HFFc6 (cell line): ENCODE measurements around the gene PLCB3. TPM values are rescaled to one million over a fixed set of nuclear protein-coding genes. Genes with fewer than 3 reads are reported as not detected.

Experiments
- DNase-seq: peaks from one replicate; pipeline ENCODE4 v3.0.0-alpha.2; 2018
- H3K27ac Mint-ChIP-seq: 2 replicates; pipeline ENCODE4 v1.8.0; 2020; ENCODE audit warnings: mild to moderate bottlenecking, mixed read lengths
- H3K27me3 Mint-ChIP-seq: 2 replicates; pipeline ENCODE4 v1.8.0; 2021; ENCODE audit warnings: mild to moderate bottlenecking, moderate library complexity, mixed read lengths; ENCODE audit not compliant: insufficient read depth
- H3K36me3 Mint-ChIP-seq: 2 replicates; pipeline ENCODE4 v1.8.0; 2021; ENCODE audit warnings: low read depth, mixed read lengths
- H3K4me1 Mint-ChIP-seq: 2 replicates; pipeline ENCODE4 v1.8.0; 2020; ENCODE audit warnings: low read depth, mixed read lengths
- H3K4me3 Mint-ChIP-seq: 2 replicates; pipeline ENCODE4 v1.8.0; 2020; ENCODE audit warnings: mild to moderate bottlenecking, moderate library complexity, mixed read lengths
- H3K9me3 Mint-ChIP-seq: 2 replicates; pipeline ENCODE4 v1.8.0; 2020; ENCODE audit warnings: mild to moderate bottlenecking, mixed read lengths
- total RNA-seq, 6 experiments: library from RNA; stranded (reverse); fragmentation: NEBNext Ultra II Directional; extraction: Animal tissue kit (Norgen Biotek cat#: 25700); gene quantifications; 2 replicates in 1 of 6; 3 replicates in 5 of 6; pipeline ENCODE4 v1.2.3, GENCODE V29; 2021
- TF ChIP-seq, protein P1 (sequence below): fragments of 200-600 bp; sonication (generic); IDR thresholded peaks from 2 replicates; pipeline ENCODE4 v1.5.0; 2021; ENCODE audit warnings: antibody characterized with exemption, mild to moderate bottlenecking

The PLCB3 gene
- total RNA-seq, 6 experiments from 2014 or later: 48.1 to 58.0 (median 51.8) TPM

DNA sequence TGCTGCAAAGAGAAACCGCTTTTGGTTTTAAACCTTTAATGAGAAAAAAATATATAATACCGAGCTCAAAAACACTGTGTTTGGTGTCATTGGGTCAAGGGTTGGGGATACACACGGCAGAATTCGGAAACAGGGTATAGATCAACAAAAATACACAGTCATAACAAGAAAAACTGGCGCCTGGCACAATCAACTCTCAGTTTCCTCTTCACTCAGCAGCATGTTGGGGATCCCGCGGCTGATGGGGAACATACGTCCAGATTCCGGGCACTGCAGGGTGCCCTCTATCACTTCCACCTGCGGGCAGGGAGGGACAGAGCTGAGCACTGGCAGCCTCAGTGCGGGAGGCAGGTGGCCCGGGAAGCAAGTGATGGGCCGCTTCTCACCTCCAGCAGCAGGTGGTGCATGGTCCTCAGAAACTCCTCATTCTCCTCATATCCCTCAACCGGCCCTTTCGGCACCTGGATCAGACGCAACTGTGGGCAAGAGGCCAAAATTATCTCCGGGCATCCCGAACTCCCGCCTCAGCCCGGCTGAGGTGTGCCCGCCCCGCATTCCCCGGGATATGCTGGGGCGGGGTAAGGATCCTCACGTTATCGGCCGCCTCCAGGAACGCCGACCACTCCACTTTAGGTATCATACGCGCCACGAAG lies 65.5 kb downstream of the PLCB3 start:
- peaks cover 3% of the 10 kb centered on the region for H3K27me3 Mint-ChIP-seq
- no peaks in the 10 kb centered on the region for H3K9me3 Mint-ChIP-seq
- TF ChIP-seq, protein P1, sequence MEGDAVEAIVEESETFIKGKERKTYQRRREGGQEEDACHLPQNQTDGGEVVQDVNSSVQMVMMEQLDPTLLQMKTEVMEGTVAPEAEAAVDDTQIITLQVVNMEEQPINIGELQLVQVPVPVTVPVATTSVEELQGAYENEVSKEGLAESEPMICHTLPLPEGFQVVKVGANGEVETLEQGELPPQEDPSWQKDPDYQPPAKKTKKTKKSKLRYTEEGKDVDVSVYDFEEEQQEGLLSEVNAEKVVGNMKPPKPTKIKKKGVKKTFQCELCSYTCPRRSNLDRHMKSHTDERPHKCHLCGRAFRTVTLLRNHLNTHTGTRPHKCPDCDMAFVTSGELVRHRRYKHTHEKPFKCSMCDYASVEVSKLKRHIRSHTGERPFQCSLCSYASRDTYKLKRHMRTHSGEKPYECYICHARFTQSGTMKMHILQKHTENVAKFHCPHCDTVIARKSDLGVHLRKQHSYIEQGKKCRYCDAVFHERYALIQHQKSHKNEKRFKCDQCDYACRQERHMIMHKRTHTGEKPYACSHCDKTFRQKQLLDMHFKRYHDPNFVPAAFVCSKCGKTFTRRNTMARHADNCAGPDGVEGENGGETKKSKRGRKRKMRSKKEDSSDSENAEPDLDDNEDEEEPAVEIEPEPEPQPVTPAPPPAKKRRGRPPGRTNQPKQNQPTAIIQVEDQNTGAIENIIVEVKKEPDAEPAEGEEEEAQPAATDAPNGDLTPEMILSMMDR: peak; percentile 17; the same call in 1 of the 2 replicates
- peak overlapping the region; percentile 96 for H3K4me3 Mint-ChIP-seq
- H3K36me3 Mint-ChIP-seq: peaks cover 22% of the 10 kb centered on the region
- DNase-seq: no peak
- H3K4me1 Mint-ChIP-seq: peaks cover 24% of the 10 kb centered on the region
- peak overlapping the region; percentile 99 for H3K27ac Mint-ChIP-seq

DNA sequence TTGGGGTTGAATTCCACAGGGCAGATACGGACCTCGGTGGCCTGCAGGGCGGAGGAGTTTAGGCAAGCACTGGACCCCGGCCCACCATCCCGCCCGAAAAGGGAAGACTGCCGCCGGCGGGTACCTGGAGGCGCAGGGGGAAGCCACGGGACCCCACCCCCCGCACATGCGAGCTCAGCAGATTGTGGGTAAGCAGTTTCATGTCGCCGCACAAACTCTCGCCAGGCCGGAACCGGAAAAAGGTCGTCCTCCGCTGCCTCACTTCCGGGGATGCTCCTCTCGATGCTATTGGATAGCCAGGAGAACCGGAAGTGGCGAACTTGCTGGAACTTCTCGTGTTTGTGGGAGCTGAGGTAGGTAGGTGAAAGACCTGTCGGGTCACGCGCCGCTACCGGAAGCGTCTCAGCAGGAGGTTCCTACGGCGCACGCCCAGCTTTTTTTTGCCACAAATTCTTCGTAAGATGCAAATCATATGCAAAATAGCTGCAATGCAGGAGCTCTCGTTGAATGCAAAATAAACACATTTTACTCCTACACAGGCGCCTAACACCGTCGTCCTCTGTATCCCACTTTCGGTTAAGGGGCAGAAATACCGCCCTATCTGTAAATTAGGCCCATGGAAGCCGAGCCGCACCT lies 66.1 kb downstream of the PLCB3 start, which contains the start of gene TRMT112:
TRMT112 (minus strand) TSS at position 235 of the 636 bp plus-strand sequence; CDS start at position 202, 33 bp downstream.
- Mint-ChIP-seq H3K9me3 (no peaks in the 10 kb centered on the region), H3K4me3 (peak within 1 kb of the TSS; percentile 96), H3K27ac (peak within 1 kb of the TSS; percentile 99), H3K36me3 (peaks cover 25% of the 10 kb centered on the region), H3K27me3 (peaks cover 3% of the 10 kb centered on the region), H3K4me1 (peaks cover 24% of the 10 kb centered on the region)
- peak; percentile 98 for DNase-seq
- TF ChIP-seq, protein P1: no peak

DNA sequence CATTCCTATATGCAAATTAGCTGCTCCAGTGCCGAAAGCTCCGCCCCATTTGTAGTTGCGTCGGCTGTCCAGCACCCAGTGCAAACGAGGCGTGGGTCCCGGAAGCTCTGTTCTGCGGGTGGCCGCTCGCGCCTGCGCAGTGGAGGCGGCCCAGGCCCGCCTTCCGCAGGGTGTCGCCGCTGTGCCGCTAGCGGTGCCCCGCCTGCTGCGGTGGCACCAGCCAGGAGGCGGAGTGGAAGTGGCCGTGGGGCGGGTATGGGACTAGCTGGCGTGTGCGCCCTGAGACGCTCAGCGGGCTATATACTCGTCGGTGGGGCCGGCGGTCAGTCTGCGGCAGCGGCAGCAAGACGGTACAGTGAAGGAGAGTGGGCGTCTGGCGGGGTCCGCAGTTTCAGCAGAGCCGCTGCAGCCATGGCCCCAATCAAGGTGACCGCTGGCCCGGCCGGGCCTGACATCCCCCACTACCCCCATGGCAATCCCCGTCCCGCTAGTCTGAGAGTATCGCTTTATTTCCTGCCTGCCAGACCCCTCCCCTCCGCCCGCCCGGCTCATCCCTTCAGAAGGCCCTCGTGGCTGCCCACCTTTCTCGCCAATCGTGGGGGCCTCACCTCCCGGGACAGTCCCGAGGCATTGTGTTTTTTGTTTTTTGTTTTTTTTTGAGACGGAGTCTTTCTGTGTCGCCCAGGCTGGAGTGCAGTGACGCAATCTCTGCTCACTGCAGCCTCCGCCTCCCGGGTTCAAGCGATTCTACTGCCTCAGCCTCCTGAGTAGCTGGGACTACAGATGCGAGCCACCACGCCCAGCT lies 66.8 kb downstream of the PLCB3 start, which contains the start of gene PRDX5:
PRDX5 (plus strand) TSS at position 161 of the 805 bp plus-strand sequence; CDS start at position 256, 95 bp downstream.
- TF ChIP-seq, protein P1: peak; percentile 57
- Mint-ChIP-seq H3K4me3 (peak within 1 kb of the TSS; percentile 96), H3K36me3 (peaks cover 25% of the 10 kb centered on the region), H3K4me1 (peaks cover 24% of the 10 kb centered on the region), H3K9me3 (no peaks in the 10 kb centered on the region), H3K27ac (peak within 1 kb of the TSS; percentile 99), H3K27me3 (peaks cover 3% of the 10 kb centered on the region)
- DNase-seq: peak; percentile 95

Other genes starting within 250 kb of the PLCB3 start
- gene FLRT1, start 215.6 kb upstream of the PLCB3 start, total RNA-seq: under 1 TPM in 5 of 6 experiments, not detected in 1; 0.07 to 0.38 (median 0.30) TPM
- 10 to 100 TPM; 11.8 to 17.0 (median 13.1) TPM for gene MACROD1, start 85.4 kb upstream of the PLCB3 start, total RNA-seq
- 100 to 1,000 TPM; 203 to 259 (median 210) TPM for gene STIP1, start 65.4 kb upstream of the PLCB3 start, total RNA-seq
- 1 to 10 TPM; 1.2 to 2.8 (median 1.7) TPM for gene FERMT3, start 44.8 kb upstream of the PLCB3 start, total RNA-seq
- gene TRPT1, start 25.3 kb upstream of the PLCB3 start, total RNA-seq: 10 to 100 TPM; 32.6 to 41.1 (median 39.7) TPM
- 10 to 100 TPM; 46.6 to 57.7 (median 53.7) TPM for gene NUDT22, start 25.3 kb upstream of the PLCB3 start, total RNA-seq
- gene DNAJC4, start 21.0 kb upstream of the PLCB3 start, total RNA-seq: 10 to 100 TPM; 21.7 to 29.5 (median 23.2) TPM
- gene VEGFB, start 16.9 kb upstream of the PLCB3 start, total RNA-seq: 10 to 100 TPM; 65.1 to 80.6 (median 71.2) TPM
- 10 to 100 TPM; 54.1 to 95.6 (median 73.1) TPM for gene FKBP2, start 10.4 kb upstream of the PLCB3 start, total RNA-seq
- 100 to 1,000 TPM; 386 to 478 (median 429) TPM for gene PPP1R14B, start 4.6 kb upstream of the PLCB3 start, total RNA-seq
- gene BAD, start 33.1 kb downstream of the PLCB3 start, total RNA-seq: 10 to 100 TPM; 65.9 to 75.0 (median 68.8) TPM
- 10 to 100 TPM; 27.9 to 42.1 (median 34.7) TPM for gene GPR137, start 34.3 kb downstream of the PLCB3 start, total RNA-seq
- under 1 TPM in 1 of 6 experiments, not detected in 5; 0.14 TPM for gene KCNK4, start 39.8 kb downstream of the PLCB3 start, total RNA-seq
- under 1 TPM in 1 of 6 experiments, not detected in 5; 0.31 TPM for gene CATSPERZ, start 48.8 kb downstream of the PLCB3 start, total RNA-seq
- gene ESRRA, start 54.0 kb downstream of the PLCB3 start, total RNA-seq: 10 to 100 TPM; 18.9 to 25.0 (median 21.7) TPM
- gene TRMT112, start 66.0 kb downstream of the PLCB3 start, total RNA-seq: 100 to 1,000 TPM; 246 to 269 (median 261) TPM
- gene PRDX5, start 66.6 kb downstream of the PLCB3 start, total RNA-seq: 100 to 1,000 TPM; 161 to 207 (median 186) TPM
- 1 to 10 TPM in 4 of 6 experiments, under 1 TPM in 2; 0.45 to 1.9 (median 1.7) TPM for gene CCDC88B, start 88.7 kb downstream of the PLCB3 start, total RNA-seq
- 10 to 100 TPM; 42.9 to 63.4 (median 56.6) TPM for gene RPS6KA4, start 107.6 kb downstream of the PLCB3 start, total RNA-seq